Thymus (tissue), 14 donors: ENCODE results near the gene SUB1. TPM values are rescaled to one million over a fixed set of nuclear protein-coding genes. Genes with fewer than 3 reads are reported as not detected.
"Not testable (repeated sequence)": the region's sequence is repeated elsewhere in the genome, so short reads cannot be mapped to it uniquely, and the experiment has no call there.

Source experiments
- DNase-seq, 9 donors: peaks; one replicate each; pipeline ENCODE4 v3.0.0-alpha.2; 2013; ENCODE audit warnings: low spot score in 9 of 9, low read depth in 6 of 9, missing footprints in 1 of 9
- H3K27ac ChIP-seq, 2 donors: one replicate each; pipeline ENCODE4 v1.5.1; 2013; ENCODE audit warnings: control low read depth in 1 of 2, low read depth in 1 of 2, low read length in 1 of 2, mild to moderate bottlenecking in 1 of 2, moderate library complexity in 1 of 2
- H3K27me3 ChIP-seq, 2 donors: one replicate each; pipeline ENCODE4 v1.5.1; 2013; ENCODE audit warnings: low read length in 1 of 2; ENCODE audit not compliant: control insufficient read depth in 2 of 2, insufficient read depth in 1 of 2
- H3K36me3 ChIP-seq, 2 donors: one replicate each; pipeline ENCODE4 v1.5.1; 2013; ENCODE audit warnings: low read length in 1 of 2, mild to moderate bottlenecking in 1 of 2, moderate library complexity in 1 of 2; ENCODE audit not compliant: control insufficient read depth in 2 of 2, insufficient read depth in 2 of 2
- H3K4me1 ChIP-seq, 2 donors: one replicate each; pipeline ENCODE4 v1.5.1; 2013; ENCODE audit warnings: low read length in 2 of 2; ENCODE audit not compliant: control insufficient read depth in 2 of 2, insufficient read depth in 2 of 2
- H3K4me3 ChIP-seq, 2 donors: one replicate each; pipeline ENCODE4 v1.5.1; 2013; ENCODE audit warnings: low read length in 2 of 2, control low read depth in 1 of 2, mild to moderate bottlenecking in 1 of 2
- H3K9me3 ChIP-seq, 2 donors: one replicate each; pipeline ENCODE4 v1.5.1; 2013; ENCODE audit warnings: low read length in 1 of 2, mild to moderate bottlenecking in 1 of 2; ENCODE audit not compliant: control insufficient read depth in 2 of 2, insufficient read depth in 1 of 2
- WGBS: extraction: QIAGEN DNeasy Blood & Tissue Kit; methylation state at CpG from one replicate; pipeline ENCODE4 v1.1.7; 2013; 5-methylcytosine and 5-hydroxymethylcytosine counted together
- long read RNA-seq, 10 donors: transcript quantifications; one replicate each; lab custom pipeline, GENCODE V29; 2026
- polyA plus RNA-seq: library from polyadenylated mRNA; stranded (reverse); fragments of 200-250 nt; gene quantifications from one replicate; pipeline ENCODE4 v1.2.3, GENCODE V29; 2013
- total RNA-seq: library from RNA; stranded (reverse); fragments of 120-200 nt; gene quantifications from one replicate; pipeline ENCODE4 v1.2.4, GENCODE V29; 2013
- donor health status: healthy.

Gene SUB1
- total RNA-seq (527 TPM), polyA plus RNA-seq (355 TPM)
- long read RNA-seq, donor 1, full-length matches to known transcripts, result 43 of 43 reads
- long read RNA-seq, donor 1, partial matches to known transcripts, result 0 of 43 reads
- long read RNA-seq, donor 1, other reads (novel, unspliced or antisense), result 0 of 43 reads
- long read RNA-seq, donor 2, result 0 reads
- long read RNA-seq, donor 3, full-length matches to known transcripts, result 464 of 679 reads
- long read RNA-seq, donor 3, partial matches to known transcripts, result 200 of 679 reads
- long read RNA-seq, donor 3, other reads (novel, unspliced or antisense), result 15 of 679 reads
- long read RNA-seq, donor 4, full-length matches to known transcripts, result 139 of 158 reads
- long read RNA-seq, donor 4, partial matches to known transcripts, result 19 of 158 reads
- long read RNA-seq, donor 4, other reads (novel, unspliced or antisense), result 0 of 158 reads
- long read RNA-seq, donor 5, full-length matches to known transcripts, result 629 of 726 reads
- long read RNA-seq, donor 5, partial matches to known transcripts, result 83 of 726 reads
- long read RNA-seq, donor 5, other reads (novel, unspliced or antisense), result 14 of 726 reads
- long read RNA-seq, donor 6, full-length matches to known transcripts, result 156 of 186 reads
- long read RNA-seq, donor 6, partial matches to known transcripts, result 30 of 186 reads
- long read RNA-seq, donor 6, other reads (novel, unspliced or antisense), result 0 of 186 reads
- long read RNA-seq, donor 7, full-length matches to known transcripts, result 264 of 295 reads
- long read RNA-seq, donor 7, partial matches to known transcripts, result 31 of 295 reads
- long read RNA-seq, donor 7, other reads (novel, unspliced or antisense), result 0 of 295 reads
- long read RNA-seq, donor 8, full-length matches to known transcripts, result 69 of 92 reads
- long read RNA-seq, donor 8, partial matches to known transcripts, result 23 of 92 reads
- long read RNA-seq, donor 8, other reads (novel, unspliced or antisense), result 0 of 92 reads
- long read RNA-seq, donor 9, full-length matches to known transcripts, result 179 of 203 reads
- long read RNA-seq, donor 9, partial matches to known transcripts, result 19 of 203 reads
- long read RNA-seq, donor 9, other reads (novel, unspliced or antisense), result 5 of 203 reads
- long read RNA-seq, donor 10, full-length matches to known transcripts, result 189 of 211 reads
- long read RNA-seq, donor 10, partial matches to known transcripts, result 22 of 211 reads
- long read RNA-seq, donor 10, other reads (novel, unspliced or antisense), result 0 of 211 reads

DNA sequence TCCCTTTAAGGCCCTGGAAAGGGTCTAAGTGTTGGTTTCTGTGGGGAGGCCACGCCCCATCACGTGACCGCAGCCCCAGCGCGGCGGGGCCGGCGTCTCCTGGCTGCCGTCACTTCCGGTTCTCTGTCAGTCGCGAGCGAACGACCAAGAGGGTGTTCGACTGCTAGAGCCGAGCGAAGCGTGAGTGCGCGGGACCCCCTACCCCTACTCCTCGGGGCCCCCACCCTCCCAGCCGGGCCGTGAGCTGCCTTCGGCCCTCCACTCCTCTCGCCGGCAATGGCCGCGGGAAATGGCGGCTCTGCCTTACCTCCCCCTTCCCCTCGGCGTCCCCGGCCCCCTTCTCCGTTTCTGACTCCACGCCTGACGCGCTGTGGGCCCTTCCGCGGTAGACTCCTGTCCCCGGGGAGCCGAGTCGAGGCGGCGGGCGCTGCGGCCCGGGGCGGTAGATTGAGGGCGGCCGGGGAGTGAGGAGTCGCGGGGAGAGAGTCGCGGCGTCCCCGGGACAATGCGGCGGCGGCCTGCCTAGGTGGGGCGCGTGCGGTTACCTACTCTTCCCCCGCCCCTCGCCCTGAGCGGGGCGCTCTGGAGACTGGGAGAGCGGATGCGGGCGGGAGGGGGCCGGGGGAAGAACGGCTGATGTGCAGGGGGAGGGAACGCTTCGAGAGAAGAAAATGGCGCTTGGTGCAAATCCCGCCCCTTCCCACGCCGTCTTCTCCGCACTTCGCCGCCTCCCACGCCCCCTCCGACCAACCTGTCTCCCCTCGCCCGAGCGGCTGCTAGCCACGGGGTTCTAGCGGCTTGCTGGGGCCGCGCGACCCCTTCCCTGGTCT is at the start of gene SUB1:
Gene SUB1, plus strand, starts transcription at position 112 of the 830 bp plus-strand sequence. CDS start 2,956 bp downstream, outside the sequence.
- Histone ChIP-seq H3K36me3 (peaks cover 10 to 22% of the 10 kb centered on the region in 2 donors), H3K9me3 (no peaks in the 10 kb centered on the region), H3K4me3 (peak within 1 kb of the TSS; percentile 67 to 79), H3K4me1 (peaks cover 6 to 22% of the 10 kb centered on the region in 2 donors), H3K27ac (peak within 1 kb of the TSS; percentile 98 to 99), H3K27me3 (no peaks in the 10 kb centered on the region)
- under 1% methylated on average over 89 of the region's 89 CpGs for WGBS
- DNase-seq, result peak; percentile 88 to 97 (median 93)

DNA sequence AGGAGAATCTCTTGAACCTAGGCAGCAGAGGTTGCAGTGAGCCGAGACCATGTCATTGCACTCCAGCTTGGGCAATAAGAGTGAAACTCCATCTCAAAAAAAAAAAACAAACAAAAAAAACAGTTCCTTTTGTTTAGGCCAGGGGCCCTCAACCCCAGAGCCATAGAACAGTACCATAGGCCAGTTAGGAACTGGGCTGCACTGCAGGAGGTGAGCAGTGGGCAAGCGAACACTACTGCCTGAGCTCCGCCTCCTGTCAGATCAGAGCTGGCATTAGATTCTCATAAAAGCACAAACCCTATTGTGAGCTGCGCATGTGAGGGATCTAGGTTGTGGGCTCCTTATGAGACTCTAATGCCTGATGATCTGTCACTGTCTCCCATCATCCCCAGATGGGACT is 49.1 kb upstream of the SUB1 start:
- Histone ChIP-seq H3K4me3 (no peak overlapping the region), H3K27ac (no peak overlapping the region), H3K9me3 (no peaks in the 10 kb centered on the region), H3K4me1 (peaks cover 0 to 29% of the 10 kb centered on the region in 2 donors), H3K36me3 (no peaks in the 10 kb centered on the region), H3K27me3 (no peaks in the 10 kb centered on the region)
- WGBS, result 97% methylated on average over 4 of the region's 4 CpGs
- no peak for DNase-seq

- H3K36me3 ChIP-seq, H3K27ac ChIP-seq, DNase-seq, H3K9me3 ChIP-seq, H3K27me3 ChIP-seq, H3K4me3 ChIP-seq: not testable (repeated sequence)
- H3K4me1 ChIP-seq, result peaks cover 0 to 20% of the 10 kb centered on the region in 2 donors
- 92% methylated on average over 7 of the region's 7 CpGs for WGBS
Observed at GRCh38 chr5:32537437-32538029, 47.8 kb upstream of the SUB1 start.

GRCh38 chr5:32538031-32538547 is 47.3 kb upstream of the SUB1 start:
- peak in 2 of 9 donors; percentile 22 to 45 for DNase-seq
- Histone ChIP-seq H3K27me3 (no peaks in the 10 kb centered on the region), H3K27ac (no peak overlapping the region), H3K9me3 (no peaks in the 10 kb centered on the region), H3K36me3 (no peaks in the 10 kb centered on the region), H3K4me1 (peaks cover 0 to 19% of the 10 kb centered on the region in 2 donors), H3K4me3 (no peak overlapping the region)
- WGBS, result 81% methylated on average over 7 of the region's 7 CpGs

DNA sequence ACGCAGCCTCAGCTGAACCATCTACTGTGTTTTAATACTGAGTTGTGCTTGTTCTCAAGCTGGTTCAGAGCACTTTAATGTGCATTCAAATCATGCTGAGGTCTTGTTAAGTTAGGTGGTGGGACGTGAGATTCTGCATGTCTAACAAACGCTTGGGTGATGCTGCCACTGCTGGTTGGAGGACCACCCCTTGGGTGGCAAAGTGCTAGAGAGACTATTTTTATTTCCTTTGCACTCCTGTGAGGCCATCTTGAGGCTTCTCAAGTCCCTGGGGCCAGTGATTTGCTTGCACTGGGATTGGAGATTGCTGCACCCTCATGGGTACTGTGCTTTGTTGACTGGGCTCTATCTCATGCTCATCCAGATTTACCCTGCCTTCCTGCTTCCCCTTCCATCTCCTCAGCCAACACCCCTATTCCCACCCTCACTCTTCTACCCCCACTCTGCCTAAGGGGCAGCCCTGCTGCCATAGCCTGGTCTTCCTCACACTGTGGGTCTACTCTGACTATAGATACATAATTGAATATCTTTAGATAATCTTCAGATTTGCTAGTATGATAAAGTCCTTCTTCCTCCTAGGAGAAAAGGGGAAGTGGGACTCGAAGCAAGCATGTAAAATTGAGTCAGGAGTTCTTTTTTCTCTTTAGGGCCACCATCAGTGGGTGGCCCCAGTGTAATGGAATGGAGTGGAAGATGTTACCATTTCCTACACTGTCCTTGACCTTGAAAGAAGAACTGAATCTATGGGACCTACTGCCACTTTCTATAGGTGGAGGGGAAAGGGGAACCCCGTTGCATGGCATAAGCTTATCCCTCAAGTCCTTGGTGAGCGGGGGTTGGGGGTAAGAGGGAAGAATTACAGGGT is 45.1 kb upstream of the SUB1 start:
- H3K4me1 ChIP-seq, result peaks cover 0 to 19% of the 10 kb centered on the region in 2 donors
- H3K36me3 ChIP-seq, result no peaks in the 10 kb centered on the region
- no peak overlapping the region for H3K4me3 ChIP-seq
- no peak overlapping the region for H3K27ac ChIP-seq
- peak in 1 of 9 donors; percentile 19 for DNase-seq
- H3K27me3 ChIP-seq, result no peaks in the 10 kb centered on the region
- no peaks in the 10 kb centered on the region for H3K9me3 ChIP-seq
- 81% methylated on average over 6 of the region's 6 CpGs for WGBS

GRCh38 chr5:32541241-32541640 is 44.1 kb upstream of the SUB1 start:
- over 99% methylated on average over 4 of the region's 4 CpGs for WGBS
- H3K27me3 ChIP-seq, result no peaks in the 10 kb centered on the region

DNA sequence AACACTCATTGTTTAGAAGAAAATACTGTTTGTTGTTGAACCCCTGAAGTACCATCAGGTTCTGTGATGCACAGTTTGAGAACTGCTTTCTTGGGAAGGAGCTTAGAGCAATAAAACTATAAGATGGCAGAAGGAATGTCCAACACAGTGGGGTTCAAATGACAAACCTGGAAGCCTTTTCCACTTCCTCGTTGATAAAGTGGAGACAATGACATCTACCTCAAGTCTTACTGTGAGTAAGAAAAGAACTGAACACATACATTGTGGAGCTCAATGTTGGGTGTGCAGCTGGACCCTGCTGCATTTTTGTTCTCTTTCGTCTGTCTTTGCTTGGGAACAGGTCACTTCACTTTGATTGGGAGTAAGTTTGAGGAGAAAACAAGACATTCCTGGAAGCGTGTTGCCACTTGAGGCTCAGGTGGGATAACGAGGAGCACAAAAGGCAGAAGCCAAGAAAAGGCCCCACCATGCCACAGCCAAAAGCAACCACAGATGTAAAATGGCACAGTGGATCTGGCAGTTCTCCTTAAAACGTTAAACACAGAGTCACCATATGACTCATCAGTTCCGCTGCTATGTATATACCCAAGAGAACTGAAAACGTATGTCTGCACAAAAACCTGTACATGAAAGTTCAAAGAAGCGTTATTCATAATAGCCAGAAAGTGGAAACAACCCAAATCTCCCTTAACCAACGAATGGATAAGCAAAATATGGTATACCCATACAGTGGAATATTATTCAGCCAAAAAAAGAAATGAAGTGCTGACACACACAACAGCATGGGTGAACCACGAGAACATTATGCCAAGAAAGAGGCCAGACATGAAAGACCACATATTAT is 42.9 kb upstream of the SUB1 start:
- DNase-seq, result peak in 1 of 9 donors; percentile 35
- 91% methylated on average over 10 of the region's 10 CpGs for WGBS
- peaks cover 0 to 11% of the 10 kb centered on the region in 2 donors for H3K4me1 ChIP-seq
- no peaks in the 10 kb centered on the region for H3K36me3 ChIP-seq
- H3K27me3 ChIP-seq, result no peaks in the 10 kb centered on the region
- H3K27ac ChIP-seq, result no peak overlapping the region
- H3K4me3 ChIP-seq, result no peak overlapping the region
- no peaks in the 10 kb centered on the region for H3K9me3 ChIP-seq

More at GRCh38 chr5:32541241-32541640, 44.1 kb upstream of the SUB1 start:
- H3K36me3 ChIP-seq, result no peaks in the 10 kb centered on the region
- DNase-seq, result no peak
- peaks cover 0 to 19% of the 10 kb centered on the region in 2 donors for H3K4me1 ChIP-seq
- no peak overlapping the region for H3K27ac ChIP-seq
- no peaks in the 10 kb centered on the region for H3K9me3 ChIP-seq
- H3K4me3 ChIP-seq, result no peak overlapping the region
